Measurements from ENCODE around the gene GALNS. TPM values are rescaled to one million over a fixed set of nuclear protein-coding genes. Genes with fewer than 3 reads are reported as not detected.

The GALNS gene
- total and polyA plus RNA-seq, 2 experiments from 2014 or later, result 9.7 to 18.8 TPM

GRCh38 chr16:88875703-88876234, 19.0 kb upstream of the GALNS start:
- Mint-ChIP-seq H3K4me3 (no peak overlapping the region), H3K27ac (no peak overlapping the region), H3K4me1 (no peaks in the 10 kb centered on the region; the same call in 2 of the 3 replicates), H3K27me3 (ENCODE audit: insufficient read depth, low read depth, poor library complexity) (peaks cover 13% of the 10 kb centered on the region), H3K9me3 (no peaks in the 10 kb centered on the region; the same call in 1 of the 3 replicates), H3K36me3 (ENCODE audit: low read depth) (no peaks in the 10 kb centered on the region; the same call in 2 of the 3 replicates)
- Histone ChIP-seq H3K4me1 (ENCODE audit: insufficient read depth) (no peaks in the 10 kb centered on the region), H3K27ac (ENCODE audit: low read depth) (0 out of 2 replicates have a peak overlapping the region, but pooled peaks have one; percentile 2), H3K27me3 (ENCODE audit: insufficient read depth) (no peaks in the 10 kb centered on the region), H3K9me2 (ENCODE audit: insufficient read depth) (no peaks in the 10 kb centered on the region), H2AFZ (no peak overlapping the region), H3F3A (replicated peaks; ENCODE audit: low read depth) (no peaks in the 10 kb centered on the region), H4K20me1 (replicated peaks; ENCODE audit: insufficient read depth) (no peaks in the 10 kb centered on the region), H3K4me3 (no peak overlapping the region), H3K36me3 (ENCODE audit: insufficient read depth) (no peaks in the 10 kb centered on the region), H3K4me2 (no peak overlapping the region), H3K79me2 (replicated peaks; ENCODE audit: insufficient read depth) (no peaks in the 10 kb centered on the region)
- DNase-seq (ENCODE audit: low spot score), result no peak
- ATAC-seq, result no peak
- TF ChIP-seq CTCF (conservative IDR thresholded peaks at IDR 0.05; ENCODE audit: low read depth in 2 of 2), result no peak
- TF ChIP-seq POLR2AphosphoS5 (IDR thresholded peaks at IDR 0.05; ENCODE audit: low read depth), result no peak
- TF ChIP-seq NANOG (IDR thresholded peaks at IDR 0.05; ENCODE audit: borderline replicate concordance), result no peak
- TF ChIP-seq STAT1 (IDR thresholded peaks at IDR 0.05; ENCODE audit: unreplicated experiment), result no peak
- TF ChIP-seq EZH2 (IDR thresholded peaks at IDR 0.05; ENCODE audit: low read depth, unreplicated experiment), result no peak
- no peak for TF ChIP-seq ETS1 (IDR thresholded peaks at IDR 0.05)
- TF ChIP-seq CREB1 (CRISPR knock-in tag; IDR thresholded peaks at IDR 0.05; ENCODE audit: low read depth), result no peak
- TF ChIP-seq ZNF331 (CRISPR knock-in tag; IDR thresholded peaks at IDR 0.05; ENCODE audit: low read depth), result no peak
- no peak for TF ChIP-seq REST (IDR thresholded peaks at IDR 0.05; ENCODE audit: unreplicated experiment)

Measured in GM23338 (cell line).